ENCODE data around the gene GGT1.
"Not testable (repeated sequence)": the region's sequence is repeated elsewhere in the genome, so short reads cannot be mapped to it uniquely, and the experiment has no call there.

Gene GGT1

GRCh38 chr22:24609888-24610287 is 6.9 kb downstream of the GGT1 start:
- not testable (repeated sequence) for H3K36me3 ChIP-seq (ENCODE audit: control insufficient read depth in 5 of 5, insufficient read depth in 5 of 5, low read length in 5 of 5); H3K27ac ChIP-seq (ENCODE audit: low read depth, low read length); H3K9ac ChIP-seq (ENCODE audit: low read length in 5 of 5); H3K27me3 ChIP-seq (ENCODE audit: control insufficient read depth in 5 of 5, insufficient read depth in 4 of 5, low read length in 5 of 5); H3K4me1 ChIP-seq (ENCODE audit: control insufficient read depth in 5 of 5, insufficient read depth in 5 of 5, low read length in 5 of 5); H3K9me3 ChIP-seq (ENCODE audit: control insufficient read depth in 5 of 5, low read length in 5 of 5); H3K4me3 ChIP-seq (ENCODE audit: low read depth in 1 of 5, low read length in 5 of 5)

- not testable (repeated sequence) for H3K27ac ChIP-seq (ENCODE audit: low read depth, low read length); H3K27me3 ChIP-seq (ENCODE audit: control insufficient read depth in 5 of 5, insufficient read depth in 4 of 5, low read length in 5 of 5); H3K9ac ChIP-seq (ENCODE audit: low read length in 5 of 5); H3K9me3 ChIP-seq (ENCODE audit: control insufficient read depth in 5 of 5, low read length in 5 of 5); H3K36me3 ChIP-seq (ENCODE audit: control insufficient read depth in 5 of 5, insufficient read depth in 5 of 5, low read length in 5 of 5); H3K4me3 ChIP-seq (ENCODE audit: low read depth in 1 of 5, low read length in 5 of 5); H3K4me1 ChIP-seq (ENCODE audit: control insufficient read depth in 5 of 5, insufficient read depth in 5 of 5, low read length in 5 of 5)
These were observed 11.8 kb downstream of the GGT1 start for GRCh38 chr22:24614794-24615193.

DNA sequence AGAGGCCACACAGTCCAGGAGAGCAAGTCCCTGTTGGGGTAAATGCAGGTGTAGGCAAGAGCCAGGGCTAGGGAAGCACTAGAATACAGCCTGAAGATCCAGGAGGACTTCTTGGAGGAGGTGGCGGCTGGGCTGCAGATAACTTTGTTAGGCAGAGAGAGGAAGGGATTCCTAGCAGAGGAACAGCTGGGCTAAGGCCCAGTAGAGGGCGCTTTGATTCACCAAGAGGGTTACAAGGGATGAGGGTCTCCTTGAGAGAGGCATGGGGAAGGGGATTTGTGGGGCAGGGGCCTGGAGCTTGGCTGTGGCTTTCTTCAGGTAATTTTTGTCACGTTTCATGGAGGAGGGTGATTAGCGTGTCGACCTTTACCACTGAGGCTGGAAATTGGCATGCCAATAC is 18.3 kb downstream of the GGT1 start:
- H3K27ac ChIP-seq (ENCODE audit: low read depth, low read length); H3K9ac ChIP-seq (ENCODE audit: low read length in 5 of 5); H3K9me3 ChIP-seq (ENCODE audit: control insufficient read depth in 5 of 5, low read length in 5 of 5); H3K27me3 ChIP-seq (ENCODE audit: control insufficient read depth in 5 of 5, insufficient read depth in 4 of 5, low read length in 5 of 5); H3K4me3 ChIP-seq (ENCODE audit: low read depth in 1 of 5, low read length in 5 of 5); H3K4me1 ChIP-seq (ENCODE audit: control insufficient read depth in 5 of 5, insufficient read depth in 5 of 5, low read length in 5 of 5); H3K36me3 ChIP-seq (ENCODE audit: control insufficient read depth in 5 of 5, insufficient read depth in 5 of 5, low read length in 5 of 5): not testable (repeated sequence)

DNA sequence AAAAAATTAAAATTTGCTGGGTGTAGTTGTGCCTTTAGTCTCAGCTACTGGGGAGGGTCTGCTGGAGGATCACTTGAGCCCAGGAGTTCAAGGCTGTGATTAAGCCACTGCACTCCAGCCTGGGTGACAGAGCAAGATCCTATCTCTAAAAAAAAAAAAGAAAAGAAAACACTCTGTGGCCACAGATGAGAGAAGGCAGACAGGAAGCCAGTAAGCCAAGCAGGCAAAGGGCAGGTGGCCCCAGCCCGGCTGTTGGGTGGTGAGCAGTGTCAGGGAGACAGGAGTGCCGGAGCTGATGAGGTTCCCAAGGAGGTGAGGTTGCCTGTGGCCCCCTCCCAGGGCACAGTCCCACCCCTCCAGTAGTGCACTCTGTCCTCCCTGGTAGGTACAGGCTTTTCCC is 19.6 kb downstream of the GGT1 start:
- H3K4me1 ChIP-seq (ENCODE audit: control insufficient read depth in 5 of 5, insufficient read depth in 5 of 5, low read length in 5 of 5); H3K4me3 ChIP-seq (ENCODE audit: low read depth in 1 of 5, low read length in 5 of 5); H3K9me3 ChIP-seq (ENCODE audit: control insufficient read depth in 5 of 5, low read length in 5 of 5); H3K27me3 ChIP-seq (ENCODE audit: control insufficient read depth in 5 of 5, insufficient read depth in 4 of 5, low read length in 5 of 5); H3K9ac ChIP-seq (ENCODE audit: low read length in 5 of 5); H3K36me3 ChIP-seq (ENCODE audit: control insufficient read depth in 5 of 5, insufficient read depth in 5 of 5, low read length in 5 of 5); H3K27ac ChIP-seq (ENCODE audit: low read depth, low read length): not testable (repeated sequence)

GRCh38 chr22:24627911-24628310 is 24.9 kb downstream of the GGT1 start:
- H3K9me3 ChIP-seq (ENCODE audit: control insufficient read depth in 5 of 5, low read length in 5 of 5); H3K4me3 ChIP-seq (ENCODE audit: low read depth in 1 of 5, low read length in 5 of 5); H3K36me3 ChIP-seq (ENCODE audit: control insufficient read depth in 5 of 5, insufficient read depth in 5 of 5, low read length in 5 of 5); H3K27ac ChIP-seq (ENCODE audit: low read depth, low read length); H3K27me3 ChIP-seq (ENCODE audit: control insufficient read depth in 5 of 5, insufficient read depth in 4 of 5, low read length in 5 of 5); H3K9ac ChIP-seq (ENCODE audit: low read length in 5 of 5): not testable (repeated sequence)
- H3K4me1 ChIP-seq (ENCODE audit: control insufficient read depth in 5 of 5, insufficient read depth in 5 of 5, low read length in 5 of 5) = peaks cover 0 to 12% (median 0%) of the 10 kb centered on the region in 5 donors

- H3K27me3 ChIP-seq (ENCODE audit: control insufficient read depth in 5 of 5, insufficient read depth in 4 of 5, low read length in 5 of 5); H3K4me3 ChIP-seq (ENCODE audit: low read depth in 1 of 5, low read length in 5 of 5); H3K9me3 ChIP-seq (ENCODE audit: control insufficient read depth in 5 of 5, low read length in 5 of 5); H3K9ac ChIP-seq (ENCODE audit: low read length in 5 of 5); H3K27ac ChIP-seq (ENCODE audit: low read depth, low read length); H3K36me3 ChIP-seq (ENCODE audit: control insufficient read depth in 5 of 5, insufficient read depth in 5 of 5, low read length in 5 of 5): not testable (repeated sequence)
- H3K4me1 ChIP-seq (ENCODE audit: control insufficient read depth in 5 of 5, insufficient read depth in 5 of 5, low read length in 5 of 5) = peaks cover 0 to 21% (median 0%) of the 10 kb centered on the region in 5 donors
These were observed 26.1 kb downstream of the GGT1 start for GRCh38 chr22:24629069-24629468.

DNA sequence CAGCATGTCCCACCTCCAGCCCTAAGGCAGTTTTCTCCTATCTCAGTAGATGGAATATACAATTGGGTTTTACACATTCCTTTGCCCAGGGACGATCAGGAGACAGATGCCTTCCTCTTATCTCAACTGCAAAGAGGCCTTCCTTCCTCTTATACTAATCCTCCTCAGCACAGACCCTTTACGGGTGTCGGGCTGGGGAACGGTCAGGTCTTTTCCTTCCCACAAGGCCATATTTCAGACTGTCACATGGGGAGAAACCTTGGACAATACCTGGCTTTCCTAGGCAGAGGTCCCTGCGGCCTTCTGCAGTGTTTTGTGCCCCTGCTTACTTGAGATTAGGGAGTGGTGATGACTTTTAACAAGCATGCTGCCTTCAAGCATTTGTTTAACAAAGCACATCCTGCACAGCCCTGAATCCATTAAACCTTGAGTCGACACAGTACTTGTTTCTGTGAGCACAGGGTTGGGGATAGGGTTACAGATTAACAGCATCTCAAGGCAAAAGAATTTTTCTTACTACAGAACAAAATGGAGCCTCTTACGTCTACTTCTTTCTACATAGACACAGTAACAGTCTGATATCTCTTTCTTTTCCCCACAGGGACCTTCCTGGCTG is 27.9 kb downstream of the GGT1 start:
- not testable (repeated sequence) for H3K4me3 ChIP-seq (ENCODE audit: low read depth in 1 of 5, low read length in 5 of 5); H3K36me3 ChIP-seq (ENCODE audit: control insufficient read depth in 5 of 5, insufficient read depth in 5 of 5, low read length in 5 of 5); H3K27ac ChIP-seq (ENCODE audit: low read depth, low read length); H3K27me3 ChIP-seq (ENCODE audit: control insufficient read depth in 5 of 5, insufficient read depth in 4 of 5, low read length in 5 of 5); H3K9ac ChIP-seq (ENCODE audit: low read length in 5 of 5); H3K9me3 ChIP-seq (ENCODE audit: control insufficient read depth in 5 of 5, low read length in 5 of 5)
- peaks cover 0 to 21% (median 0%) of the 10 kb centered on the region in 5 donors for H3K4me1 ChIP-seq (ENCODE audit: control insufficient read depth in 5 of 5, insufficient read depth in 5 of 5, low read length in 5 of 5)

GRCh38 chr22:24631430-24632122 is 28.6 kb downstream of the GGT1 start:
- H3K9ac ChIP-seq (ENCODE audit: low read length in 5 of 5); H3K27ac ChIP-seq (ENCODE audit: low read depth, low read length); H3K9me3 ChIP-seq (ENCODE audit: control insufficient read depth in 5 of 5, low read length in 5 of 5); H3K4me3 ChIP-seq (ENCODE audit: low read depth in 1 of 5, low read length in 5 of 5); H3K36me3 ChIP-seq (ENCODE audit: control insufficient read depth in 5 of 5, insufficient read depth in 5 of 5, low read length in 5 of 5); H3K27me3 ChIP-seq (ENCODE audit: control insufficient read depth in 5 of 5, insufficient read depth in 4 of 5, low read length in 5 of 5): not testable (repeated sequence)
- peaks cover 0 to 21% (median 0%) of the 10 kb centered on the region in 5 donors for H3K4me1 ChIP-seq (ENCODE audit: control insufficient read depth in 5 of 5, insufficient read depth in 5 of 5, low read length in 5 of 5)

GRCh38 chr22:24632642-24633041 is 29.6 kb downstream of the GGT1 start:
- not testable (repeated sequence) for H3K9ac ChIP-seq (ENCODE audit: low read length in 5 of 5); H3K27ac ChIP-seq (ENCODE audit: low read depth, low read length); H3K9me3 ChIP-seq (ENCODE audit: control insufficient read depth in 5 of 5, low read length in 5 of 5); H3K27me3 ChIP-seq (ENCODE audit: control insufficient read depth in 5 of 5, insufficient read depth in 4 of 5, low read length in 5 of 5); H3K4me3 ChIP-seq (ENCODE audit: low read depth in 1 of 5, low read length in 5 of 5); H3K36me3 ChIP-seq (ENCODE audit: control insufficient read depth in 5 of 5, insufficient read depth in 5 of 5, low read length in 5 of 5)
- peaks cover 0 to 21% (median 0%) of the 10 kb centered on the region in 5 donors for H3K4me1 ChIP-seq (ENCODE audit: control insufficient read depth in 5 of 5, insufficient read depth in 5 of 5, low read length in 5 of 5)

DNA sequence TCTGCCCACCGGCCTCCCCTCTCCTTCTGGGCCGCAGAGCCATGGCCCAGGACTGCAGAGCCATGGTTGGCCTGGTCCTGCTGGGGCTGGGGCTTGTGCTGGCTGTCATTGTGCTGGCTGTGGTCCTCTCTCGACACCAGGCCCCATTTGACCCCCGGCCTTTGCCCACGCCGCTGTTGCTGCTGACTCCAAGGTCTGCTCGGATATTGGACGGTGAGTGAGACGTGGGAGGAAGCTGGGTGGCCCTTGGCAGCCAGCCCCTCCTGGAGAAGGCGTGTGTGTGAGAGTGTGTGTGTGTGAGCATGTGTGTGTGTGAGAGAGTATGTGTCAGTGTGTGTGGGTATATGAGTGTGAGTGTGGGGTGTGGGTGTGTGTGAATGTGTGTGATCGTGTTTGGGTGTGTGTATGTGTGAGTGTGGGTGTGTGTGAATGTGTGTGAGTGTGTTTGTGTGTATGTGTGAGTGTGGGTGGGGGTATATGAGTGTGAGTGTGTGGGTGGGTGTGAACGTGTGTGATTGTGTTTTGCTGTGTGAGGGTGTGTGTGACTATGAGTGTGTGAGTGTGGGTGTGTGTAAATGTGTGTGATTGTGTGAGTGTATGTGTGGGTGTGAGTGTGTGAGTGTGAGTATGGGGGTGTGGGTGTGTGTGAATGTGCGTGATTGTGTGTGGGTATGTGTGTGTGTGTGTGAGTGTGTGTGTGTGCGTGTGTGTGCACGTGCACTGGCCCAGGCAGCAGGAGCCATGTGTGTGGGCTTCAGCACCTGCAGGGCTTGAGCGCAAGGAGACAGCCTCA is 30.4 kb downstream of the GGT1 start:
- H3K27ac ChIP-seq (ENCODE audit: low read depth, low read length); H3K4me3 ChIP-seq (ENCODE audit: low read depth in 1 of 5, low read length in 5 of 5); H3K9ac ChIP-seq (ENCODE audit: low read length in 5 of 5); H3K9me3 ChIP-seq (ENCODE audit: control insufficient read depth in 5 of 5, low read length in 5 of 5); H3K27me3 ChIP-seq (ENCODE audit: control insufficient read depth in 5 of 5, insufficient read depth in 4 of 5, low read length in 5 of 5); H3K36me3 ChIP-seq (ENCODE audit: control insufficient read depth in 5 of 5, insufficient read depth in 5 of 5, low read length in 5 of 5): not testable (repeated sequence)
- peaks cover 0 to 21% (median 0%) of the 10 kb centered on the region in 5 donors for H3K4me1 ChIP-seq (ENCODE audit: control insufficient read depth in 5 of 5, insufficient read depth in 5 of 5, low read length in 5 of 5)

Measured in subcutaneous abdominal adipose tissue (tissue), 5 donors.